ENCODE measurements around the gene CYP11A1. TPM values are rescaled to one million over a fixed set of nuclear protein-coding genes. Genes with fewer than 3 reads are reported as not detected.

The CYP11A1 gene
- total RNA-seq, 1 donor from 2014 or later: 62.4 TPM

DNA sequence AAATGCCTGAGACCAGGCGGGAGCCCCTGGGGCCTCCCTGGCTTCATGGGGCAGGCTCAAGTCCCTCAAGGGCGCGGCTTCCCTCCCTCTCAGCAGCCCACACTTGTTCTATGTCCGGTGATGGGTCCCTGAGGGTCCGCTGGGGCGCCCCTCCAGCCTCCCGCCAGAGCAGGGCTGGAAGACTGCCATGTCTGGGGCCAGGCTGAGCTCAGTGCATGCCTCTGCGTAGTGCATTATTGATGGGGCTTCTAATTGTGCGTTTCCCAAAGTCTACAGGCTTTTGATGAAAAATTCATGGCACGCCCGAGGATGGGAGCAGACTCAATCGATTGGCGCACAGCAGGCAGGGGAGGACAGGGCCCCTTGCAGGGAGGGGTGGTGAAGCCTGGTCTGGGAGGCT lies 51.3 kb downstream of the CYP11A1 start:
- Histone ChIP-seq H3K36me3 (no peaks in the 10 kb centered on the region), H3K27me3 (no peaks in the 10 kb centered on the region), H3K27ac (peak overlapping the region; percentile 82 to 92), H3K9me3 (no peaks in the 10 kb centered on the region), H3K4me3 (no peak overlapping the region), H3K4me1 (peaks cover 20 to 44% of the 10 kb centered on the region in 2 donors)
- intact Hi-C loops (cut with DNase I): loop anchor here (2.0 to 10.0 kb wide), 4 partner anchors 105 to 361 kb away; partner anchors contain the start of genes PML and STOML1
- TF ChIP-seq, protein P1, sequence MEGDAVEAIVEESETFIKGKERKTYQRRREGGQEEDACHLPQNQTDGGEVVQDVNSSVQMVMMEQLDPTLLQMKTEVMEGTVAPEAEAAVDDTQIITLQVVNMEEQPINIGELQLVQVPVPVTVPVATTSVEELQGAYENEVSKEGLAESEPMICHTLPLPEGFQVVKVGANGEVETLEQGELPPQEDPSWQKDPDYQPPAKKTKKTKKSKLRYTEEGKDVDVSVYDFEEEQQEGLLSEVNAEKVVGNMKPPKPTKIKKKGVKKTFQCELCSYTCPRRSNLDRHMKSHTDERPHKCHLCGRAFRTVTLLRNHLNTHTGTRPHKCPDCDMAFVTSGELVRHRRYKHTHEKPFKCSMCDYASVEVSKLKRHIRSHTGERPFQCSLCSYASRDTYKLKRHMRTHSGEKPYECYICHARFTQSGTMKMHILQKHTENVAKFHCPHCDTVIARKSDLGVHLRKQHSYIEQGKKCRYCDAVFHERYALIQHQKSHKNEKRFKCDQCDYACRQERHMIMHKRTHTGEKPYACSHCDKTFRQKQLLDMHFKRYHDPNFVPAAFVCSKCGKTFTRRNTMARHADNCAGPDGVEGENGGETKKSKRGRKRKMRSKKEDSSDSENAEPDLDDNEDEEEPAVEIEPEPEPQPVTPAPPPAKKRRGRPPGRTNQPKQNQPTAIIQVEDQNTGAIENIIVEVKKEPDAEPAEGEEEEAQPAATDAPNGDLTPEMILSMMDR (IDR thresholded peaks at IDR 0.05): no peak
- no peak for DNase-seq (ENCODE audit: low spot score in 2 of 2)

DNA sequence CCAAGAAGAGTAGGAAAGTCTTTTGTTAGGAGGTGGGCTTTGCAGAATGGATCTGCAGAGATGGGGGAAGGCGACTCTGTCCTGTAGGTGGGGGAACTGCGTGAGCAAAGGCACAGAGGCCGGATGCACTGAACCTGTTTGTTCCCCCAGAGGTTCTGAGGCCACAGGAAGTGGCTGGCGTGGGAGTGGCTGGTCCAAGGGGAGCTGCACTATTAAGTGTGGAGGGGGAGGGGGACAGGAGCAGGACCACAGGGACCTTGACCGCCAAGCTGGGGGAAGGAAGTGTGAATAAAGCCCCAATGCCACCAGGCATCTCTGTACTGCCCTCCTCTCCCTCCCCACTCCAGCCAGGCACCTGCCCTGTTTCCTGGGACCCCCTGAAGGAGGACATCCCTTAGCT lies 51.8 kb downstream of the CYP11A1 start:
- Histone ChIP-seq H3K4me1 (peaks cover 20 to 44% of the 10 kb centered on the region in 2 donors), H3K27ac (peak overlapping the region; percentile 82 to 92), H3K36me3 (no peaks in the 10 kb centered on the region), H3K27me3 (no peaks in the 10 kb centered on the region), H3K4me3 (no peak overlapping the region), H3K9me3 (no peaks in the 10 kb centered on the region)
- intact Hi-C loops (cut with DNase I): loop anchor here (2.0 to 10.0 kb wide), 4 partner anchors 105 to 361 kb away; partner anchors contain the start of genes PML and STOML1
- TF ChIP-seq, protein P1 (IDR thresholded peaks at IDR 0.05): no peak
- no peak for DNase-seq (ENCODE audit: low spot score in 2 of 2)

DNA sequence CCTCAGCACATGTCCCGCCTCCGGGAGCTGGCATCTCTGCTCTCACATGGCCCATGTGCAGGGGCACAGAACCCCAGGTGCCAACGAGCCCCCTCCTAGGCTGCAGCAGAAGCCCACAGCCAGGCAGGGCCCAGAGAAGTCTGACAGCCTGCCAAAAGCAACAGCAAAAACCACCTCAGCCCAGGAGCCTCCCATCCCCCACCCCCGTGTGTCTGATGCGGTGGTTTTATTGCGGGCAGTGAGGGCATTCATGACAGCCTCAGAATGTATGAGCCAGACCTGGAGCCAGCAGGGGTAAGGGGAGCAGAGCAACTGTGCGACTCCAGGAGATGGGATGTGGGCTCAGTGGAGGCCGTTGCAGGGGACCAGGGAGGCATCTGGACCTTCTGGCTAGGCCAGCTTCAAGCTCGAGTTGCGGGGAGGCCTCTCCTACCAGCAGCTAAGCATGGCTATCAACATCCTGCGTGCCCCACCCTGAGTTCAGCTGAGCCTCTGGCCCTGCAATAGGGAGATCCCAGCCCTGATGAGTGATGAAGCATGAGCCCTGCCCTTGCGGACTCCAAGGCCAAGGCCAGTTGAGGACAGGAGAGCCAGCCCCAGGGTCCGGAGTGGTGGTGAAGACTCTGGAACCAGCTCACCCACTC lies 52.5 kb downstream of the CYP11A1 start:
- no peaks in the 10 kb centered on the region for H3K36me3 ChIP-seq
- peaks cover 20 to 44% of the 10 kb centered on the region in 2 donors for H3K4me1 ChIP-seq
- peak overlapping the region; percentile 82 to 92 for H3K27ac ChIP-seq
- intact Hi-C loops (cut with DNase I): loop anchor here (5.0 to 10.0 kb wide), 3 partner anchors 260 to 360 kb away; partner anchors contain the start of genes PML and STOML1
- DNase-seq (ENCODE audit: low spot score in 2 of 2): no peak
- TF ChIP-seq, protein P1 (IDR thresholded peaks at IDR 0.05): no peak
- no peaks in the 10 kb centered on the region for H3K9me3 ChIP-seq
- H3K27me3 ChIP-seq: no peaks in the 10 kb centered on the region
- H3K4me3 ChIP-seq: no peak overlapping the region

DNA sequence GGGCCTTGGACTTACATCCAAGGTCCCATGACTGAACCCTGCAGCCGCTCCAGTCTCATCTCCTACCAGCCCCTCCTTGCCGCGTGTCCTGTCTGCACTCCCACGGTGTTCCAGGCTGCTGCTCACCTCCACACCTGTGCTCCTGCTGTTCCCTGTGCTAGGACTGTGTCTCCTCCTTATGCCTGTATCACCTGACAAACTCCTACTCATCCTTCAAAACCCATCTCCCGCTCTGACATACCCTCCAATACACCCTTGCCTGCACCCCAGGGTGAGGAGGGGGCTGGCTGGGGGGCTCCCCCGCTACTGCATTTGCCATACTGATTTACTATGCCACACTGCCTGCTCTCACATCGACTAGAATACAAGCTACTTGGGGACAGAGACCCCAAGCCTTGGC lies 53.6 kb downstream of the CYP11A1 start:
- DNase-seq (ENCODE audit: low spot score in 2 of 2): no peak
- H3K4me1 ChIP-seq: peaks cover 16 to 36% of the 10 kb centered on the region in 2 donors
- TF ChIP-seq, protein P1 (IDR thresholded peaks at IDR 0.05): no peak
- H3K9me3 ChIP-seq: no peaks in the 10 kb centered on the region
- no peaks in the 10 kb centered on the region for H3K27me3 ChIP-seq
- no peaks in the 10 kb centered on the region for H3K36me3 ChIP-seq
- no peak overlapping the region for H3K4me3 ChIP-seq
- H3K27ac ChIP-seq: no peak overlapping the region
- intact Hi-C loops (cut with DNase I): loop anchor here (10.0 kb wide), 2 partner anchors 259 to 359 kb away; no protein-coding TSS in a partner anchor

DNA sequence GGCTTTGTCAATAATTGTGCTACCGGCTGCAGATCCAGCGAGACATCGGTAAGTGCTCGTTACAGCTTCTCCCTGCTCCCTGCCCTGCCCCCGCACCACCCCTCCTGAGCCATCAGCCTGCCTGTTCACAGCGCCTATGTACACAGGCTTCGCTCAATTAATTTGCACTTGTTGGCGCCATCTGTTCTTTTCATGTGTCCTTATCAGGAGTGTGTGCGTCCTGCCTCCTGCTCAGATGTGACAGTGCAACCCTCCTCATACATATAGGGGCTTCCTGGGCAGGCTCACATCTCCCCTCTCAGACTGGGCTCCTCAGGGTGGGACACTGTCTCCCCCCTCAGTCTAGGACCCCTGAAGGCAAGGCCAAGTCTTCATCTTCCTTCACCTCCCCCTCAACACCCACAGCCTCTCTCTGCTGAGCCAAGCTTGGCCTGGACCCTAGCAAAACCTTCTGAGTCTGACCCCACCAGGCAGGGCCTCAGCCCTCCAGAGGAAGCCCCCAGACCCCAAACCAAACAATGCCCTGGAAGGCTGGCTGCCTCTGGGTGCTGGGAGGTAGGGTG lies 54.9 kb downstream of the CYP11A1 start:
- TF ChIP-seq, protein P1 (IDR thresholded peaks at IDR 0.05): no peak
- DNase-seq (ENCODE audit: low spot score in 2 of 2): no peak
- Histone ChIP-seq H3K4me3 (no peak overlapping the region), H3K27me3 (no peaks in the 10 kb centered on the region), H3K9me3 (no peaks in the 10 kb centered on the region), H3K36me3 (no peaks in the 10 kb centered on the region), H3K27ac (no peak overlapping the region), H3K4me1 (peaks cover 8 to 26% of the 10 kb centered on the region in 2 donors)
- intact Hi-C loops (cut with DNase I): loop anchor here (10.0 kb wide), 2 partner anchors 258 to 358 kb away; no protein-coding TSS in a partner anchor

Measured in ascending aorta (tissue), 2 donors.